ENCODE measurements around the gene TMEM225B. TPM values are rescaled to one million over a fixed set of nuclear protein-coding genes. Genes with fewer than 3 reads are reported as not detected.
A peak's percentile ranks its signal among the peaks of the same experiment; 100 is the strongest.

Gene TMEM225B
- total RNA-seq, 1 experiment from 2014 or later: 3.1 TPM

- peak within 1 kb of the TSS; percentile 82 for H2AFZ ChIP-seq (ENCODE audit: low read depth, low read length, poor library complexity, severe bottlenecking)
- peak; percentile 92 for DNase-seq (ENCODE audit: low read depth, low spot score)
- H3K9ac ChIP-seq (ENCODE audit: low read length): peak within 1 kb of the TSS; percentile 88
- no peaks in the 10 kb centered on the region for H3K27me3 ChIP-seq (ENCODE audit: insufficient read depth, low read length)
- POLR2A ChIA-PET: interaction anchor here (1.0 to 1.2 kb wide), 2 partner anchors 47 to 80 kb away, joined by 3 read pairs; partner anchors contain the start of gene ZKSCAN5
- H3K27ac ChIP-seq (ENCODE audit: low read depth, low read length): peak within 1 kb of the TSS; percentile 38
- TF ChIP-seq TCF7L2 (IDR thresholded peaks at IDR 0.05; ENCODE audit: borderline replicate concordance, extremely low read depth, insufficient read depth, insufficient read length) (no peak), POLR2AphosphoS5 (IDR thresholded peaks at IDR 0.05; ENCODE audit: low read depth, low read length) (peak; percentile 95), ZFX (IDR thresholded peaks at IDR 0.05) (peak; percentile 13; the same call in 1 of the 2 replicates), SIN3A (IDR thresholded peaks at IDR 0.05; ENCODE audit: low read depth) (peak; percentile 70), ZBTB33 (IDR thresholded peaks at IDR 0.05; ENCODE audit: extremely low read depth, insufficient replicate concordance, low read length) (no peak), MAX (IDR thresholded peaks at IDR 0.05) (peak; percentile 50; the same call in 1 of the 2 replicates), ATF3 (IDR thresholded peaks at IDR 0.05) (no peak), SP1 (IDR thresholded peaks at IDR 0.05; ENCODE audit: low read depth) (peak; percentile 41; the same call in 1 of the 2 replicates), CTCF (IDR thresholded peaks at IDR 0.05 in 2 of 3, conservative IDR thresholded peaks at IDR 0.05 in 1 of 3; ENCODE audit: borderline replicate concordance in 1 of 3, insufficient read depth in 1 of 3, low read depth in 2 of 3, low read length in 2 of 3) (no peak), EZH2phosphoT487 (IDR thresholded peaks at IDR 0.05; ENCODE audit: borderline replicate concordance) (no peak), SRF (IDR thresholded peaks at IDR 0.05; ENCODE audit: low read depth) (no peak; the same call in 1 of the 2 replicates), RAD21 (IDR thresholded peaks at IDR 0.05; ENCODE audit: low read depth) (no peak), ELF1 (IDR thresholded peaks at IDR 0.05; ENCODE audit: borderline replicate concordance, low read depth) (peak; percentile 62), POLR2A (IDR thresholded peaks at IDR 0.05; ENCODE audit: borderline replicate concordance, extremely low read depth, insufficient read depth, insufficient read length) (peak; percentile 88), CBX3 (IDR thresholded peaks at IDR 0.05; ENCODE audit: low read depth) (peak; percentile 63), JUND (IDR thresholded peaks at IDR 0.05) (peak; percentile 19; the same call in 1 of the 2 replicates)
- H3K36me3 ChIP-seq (ENCODE audit: control insufficient read depth in 1 of 2, insufficient read depth in 2 of 2, low read length in 2 of 2): peaks cover 2 to 3% of the 10 kb centered on the region in 2 experiments; a peak in 2 of 4 replicates
- H4K20me1 ChIP-seq (ENCODE audit: insufficient read depth): no peaks in the 10 kb centered on the region
- H3K4me1 ChIP-seq (ENCODE audit: control insufficient read depth in 1 of 2, insufficient read depth in 2 of 2, low read length in 2 of 2): peaks cover 3 to 17% of the 10 kb centered on the region in 2 experiments; a peak in 3 of 4 replicates
- CTCF ChIA-PET: no interaction called here
- intact Hi-C loops (cut with micrococcal nuclease): loop anchor here (2.0 kb wide), 1 partner anchor 47 kb away; the partner anchor contains the start of gene ZKSCAN5
- RAD21 ChIA-PET (ENCODE audit: low non-redundant PET in 1 of 2, low total read pairs in 2 of 2, uncharacterized antibody in 2 of 2, unreplicated experiment in 2 of 2): no interaction called here
- no TSS peak for BruUV-seq (replicated peaks)
- ATAC-seq: peak; percentile 98
- no peaks in the 10 kb centered on the region for H3K9me2 ChIP-seq (ENCODE audit: insufficient read depth)
- no peaks in the 10 kb centered on the region for H3K9me3 ChIP-seq (ENCODE audit: control insufficient read depth in 1 of 2, insufficient read depth in 1 of 2, low read depth in 1 of 2, low read length in 2 of 2)
- peaks cover 19% of the 10 kb centered on the region for H3K79me2 ChIP-seq (ENCODE audit: insufficient read depth, low read length)
- H3K4me3 ChIP-seq (replicated peaks in 1 of 2; ENCODE audit: low read depth in 1 of 2, low read length in 2 of 2): peak within 1 kb of the TSS; percentile 69 to 79
- peak within 1 kb of the TSS; percentile 86 for H3K4me2 ChIP-seq (ENCODE audit: low read length)
Observed at GRCh38 chr7:99551767-99552463, 46.2 kb upstream of the TMEM225B start, which contains the start of gene FAM200A. TSS of gene FAM200A (minus strand) at chr7:99552114. CDS start at chr7:99548407, 3,707 bp downstream.
